HG02938 (cell line): ENCODE data around the gene MMP25.
"Not testable (repeated sequence)": the region's sequence is repeated elsewhere in the genome, so short reads cannot be mapped to it uniquely, and the experiment has no call there.

Experiments
- ATAC-seq: cut with Tn5 transposase; IDR thresholded peaks from one replicate; pipeline ENCODE4 v1.9.1; 2021; ENCODE audit warnings: mild to moderate bottlenecking, moderate library complexity; ENCODE audit not compliant: unreplicated experiment

Gene MMP25

GRCh38 chr16:3072148-3072547, 25.8 kb downstream of the MMP25 start:
- not testable (repeated sequence) for ATAC-seq

GRCh38 chr16:3072576-3073263, 26.4 kb downstream of the MMP25 start:
- not testable (repeated sequence) for ATAC-seq

GRCh38 chr16:3073448-3073847, 27.1 kb downstream of the MMP25 start:
- no peak for ATAC-seq

GRCh38 chr16:3074860-3075522, 28.6 kb downstream of the MMP25 start:
- peak; percentile 69 for ATAC-seq

- no peak for ATAC-seq
Measured at GRCh38 chr16:3075523-3075915, 29.2 kb downstream of the MMP25 start.

- ATAC-seq = not testable (repeated sequence)
Measured at GRCh38 chr16:3075946-3076345, 29.6 kb downstream of the MMP25 start.

- no peak for ATAC-seq
Measured at GRCh38 chr16:3076577-3076976, 30.2 kb downstream of the MMP25 start.

GRCh38 chr16:3080024-3080423, 33.7 kb downstream of the MMP25 start:
- ATAC-seq = no peak

- ATAC-seq = not testable (repeated sequence)
Measured at GRCh38 chr16:3081957-3082356, 35.6 kb downstream of the MMP25 start.

- not testable (repeated sequence) for ATAC-seq
Measured at GRCh38 chr16:3083408-3083807, 37.0 kb downstream of the MMP25 start.

GRCh38 chr16:3084491-3084890, 38.1 kb downstream of the MMP25 start:
- ATAC-seq = no peak

GRCh38 chr16:3084969-3085670, 38.8 kb downstream of the MMP25 start:
- ATAC-seq = no peak

- ATAC-seq = no peak
Measured at GRCh38 chr16:3085868-3086595, 39.7 kb downstream of the MMP25 start.

- no peak for ATAC-seq
Measured at GRCh38 chr16:3086596-3087242, 40.4 kb downstream of the MMP25 start.

GRCh38 chr16:3087243-3088235, 41.2 kb downstream of the MMP25 start:
- no peak for ATAC-seq

GRCh38 chr16:3088450-3088849, 42.1 kb downstream of the MMP25 start:
- no peak for ATAC-seq

GRCh38 chr16:3088925-3089716, 42.8 kb downstream of the MMP25 start:
- ATAC-seq = no peak

GRCh38 chr16:3089717-3090592, 43.6 kb downstream of the MMP25 start:
- no peak for ATAC-seq
